ENCODE data around the gene CLPX. TPM values are rescaled to one million over a fixed set of nuclear protein-coding genes. Genes with fewer than 3 reads are reported as not detected.
A peak's percentile ranks its signal among the peaks of the same experiment; 100 is the strongest.
"Not testable (repeated sequence)": the region's sequence is repeated elsewhere in the genome, so short reads cannot be mapped to it uniquely, and the experiment has no call there.

CLPX gene
- total RNA-seq, 3 donors from 2014 or later = 39.4 to 51.5 (median 50.8) TPM

GRCh38 chr15:65184305-65184867 lies 756 bp downstream of the CLPX start:
- intact Hi-C loops (cut with DNase I, micrococcal nuclease) = no loop called here
- TF ChIP-seq CTCF (IDR thresholded peaks at IDR 0.05) = no peak
- ATAC-seq (peak; percentile 49), DNase-seq (peak; percentile 76 to 81 (median 77))
- no peaks in the 10 kb centered on the region for H3K36me3 ChIP-seq (ENCODE audit: low read depth)
- no peaks in the 10 kb centered on the region for H3K9me3 ChIP-seq
- H3K4me1 ChIP-seq (ENCODE audit: low read depth) = peaks cover 17% of the 10 kb centered on the region
- peak overlapping the region; percentile 57 for H3K4me3 ChIP-seq

- intact Hi-C loops (cut with DNase I, micrococcal nuclease) = no loop called here
- Histone ChIP-seq H3K4me3 (no peak overlapping the region), H3K36me3 (ENCODE audit: low read depth) (no peaks in the 10 kb centered on the region), H3K9me3 (no peaks in the 10 kb centered on the region), H3K4me1 (ENCODE audit: low read depth) (peaks cover 17% of the 10 kb centered on the region)
- ATAC-seq = no peak
- DNase-seq = no peak
- no peak for TF ChIP-seq CTCF (IDR thresholded peaks at IDR 0.05)
Measured at GRCh38 chr15:65183865-65184159, 1.3 kb downstream of the CLPX start.

- Histone ChIP-seq H3K9me3 (no peaks in the 10 kb centered on the region), H3K4me3 (no peak overlapping the region), H3K36me3 (ENCODE audit: low read depth) (no peaks in the 10 kb centered on the region), H3K4me1 (ENCODE audit: low read depth) (peaks cover 17% of the 10 kb centered on the region)
- DNase-seq = no peak
- intact Hi-C loops (cut with DNase I, micrococcal nuclease) = no loop called here
- no peak for ATAC-seq
- no peak for TF ChIP-seq CTCF (IDR thresholded peaks at IDR 0.05)
Measured at GRCh38 chr15:65182538-65182937, 2.6 kb downstream of the CLPX start.

- H3K9me3 ChIP-seq; H3K36me3 ChIP-seq (ENCODE audit: low read depth); DNase-seq; H3K4me3 ChIP-seq; ATAC-seq; intact Hi-C loops (cut with DNase I, micrococcal nuclease): not testable (repeated sequence)
- H3K4me1 ChIP-seq (ENCODE audit: low read depth) = peaks cover 17% of the 10 kb centered on the region
Measured at GRCh38 chr15:65181582-65182353, 3.4 kb downstream of the CLPX start.

- Histone ChIP-seq H3K4me1 (ENCODE audit: low read depth) (peaks cover 17% of the 10 kb centered on the region), H3K36me3 (ENCODE audit: low read depth) (no peaks in the 10 kb centered on the region), H3K4me3 (no peak overlapping the region), H3K9me3 (no peaks in the 10 kb centered on the region)
- intact Hi-C loops (cut with DNase I, micrococcal nuclease) = no loop called here
- ATAC-seq = no peak
- TF ChIP-seq CTCF (IDR thresholded peaks at IDR 0.05) = no peak
- DNase-seq = no peak
Measured at GRCh38 chr15:65180167-65180566, 5.0 kb downstream of the CLPX start.

- Histone ChIP-seq H3K4me3 (no peak overlapping the region), H3K36me3 (ENCODE audit: low read depth) (no peaks in the 10 kb centered on the region), H3K9me3 (no peaks in the 10 kb centered on the region), H3K4me1 (ENCODE audit: low read depth) (peaks cover 10% of the 10 kb centered on the region)
- TF ChIP-seq CTCF (IDR thresholded peaks at IDR 0.05) = no peak
- DNase-seq (no peak), ATAC-seq (no peak)
- intact Hi-C loops (cut with DNase I, micrococcal nuclease) = no loop called here
Measured at GRCh38 chr15:65177901-65178300, 7.2 kb downstream of the CLPX start.
